ENCODE data around the gene TUBB2B. TPM values are rescaled to one million over a fixed set of nuclear protein-coding genes. Genes with fewer than 3 reads are reported as not detected.

TUBB2B gene
- total and polyA plus RNA-seq, 2 donors (not counting 1 experiment from before 2014, with no cell fraction given) = 14.7 TPM; not detected in 1

GRCh38 chr6:3220366-3220765, 7.1 kb downstream of the TUBB2B start:
- no peaks in the 10 kb centered on the region for H3K4me1 ChIP-seq (ENCODE audit: control insufficient read depth in 2 of 2, insufficient read depth in 2 of 2, low read length in 2 of 2)
- POLR2A ChIA-PET = no interaction called here
- peaks cover 0 to 25% (median 5%) of the 10 kb centered on the region in 4 experiments for H3K27me3 ChIP-seq (replicated peaks in 1 of 4; ENCODE audit: control extremely low read depth in 1 of 4, control insufficient read depth in 3 of 4, insufficient read depth in 4 of 4, low read length in 3 of 4)
- H3K36me3 ChIP-seq (replicated peaks in 1 of 2; ENCODE audit: control extremely low read depth in 1 of 2, control insufficient read depth in 1 of 2, extremely low read depth in 1 of 2, insufficient read depth in 2 of 2, low read length in 1 of 2) = no peaks in the 10 kb centered on the region
- Mint-ChIP-seq H3K9me3 (ENCODE audit: insufficient read depth) (no peaks in the 10 kb centered on the region), H3K27ac (no peak overlapping the region), H3K4me3 (no peak overlapping the region), H3K4me1 (no peaks in the 10 kb centered on the region), H3K27me3 (peaks cover 50% of the 10 kb centered on the region)
- intact Hi-C loops (cut with micrococcal nuclease) = no loop called here
- no peak overlapping the region for H3K9ac ChIP-seq (ENCODE audit: low read length)
- no peak for ATAC-seq (ENCODE audit: low read depth)
- 88% methylated on average over 1 of the region's 2 CpGs for WGBS (ENCODE audit: insufficient coverage)
- H3K27ac ChIP-seq (ENCODE audit: low read length in 2 of 2) = no peak overlapping the region
- no peak overlapping the region for H2AFZ ChIP-seq (ENCODE audit: insufficient read depth, low read depth, low read length, poor library complexity, severe bottlenecking)
- no peaks in the 10 kb centered on the region for H3K79me2 ChIP-seq (ENCODE audit: control insufficient read depth, insufficient read depth, low read length)
- H3K4me3 ChIP-seq (ENCODE audit: control extremely low read depth in 1 of 5, extremely low read depth in 1 of 5, insufficient read depth in 1 of 5, low read depth in 2 of 5, low read length in 4 of 5) = no peak overlapping the region
- no peaks in the 10 kb centered on the region for H3K9me3 ChIP-seq (ENCODE audit: control extremely low read depth in 1 of 3, control insufficient read depth in 2 of 3, insufficient read depth in 1 of 3, low read length in 2 of 3)
- CTCF ChIA-PET = interaction anchor here (1.2 kb wide), 1 partner anchor 31 kb away, joined by 3 read pairs; no protein-coding TSS in a partner anchor
- no peak for DNase-seq
- no peaks in the 10 kb centered on the region for H4K20me1 ChIP-seq (ENCODE audit: control insufficient read depth, insufficient read depth, low read length, poor library complexity, severe bottlenecking)
- TF ChIP-seq EZH2 (IDR thresholded peaks at IDR 0.05; ENCODE audit: borderline replicate concordance, insufficient read depth, low read depth, low read length, poor library complexity, severe bottlenecking) = no peak
- TF ChIP-seq, protein P1, sequence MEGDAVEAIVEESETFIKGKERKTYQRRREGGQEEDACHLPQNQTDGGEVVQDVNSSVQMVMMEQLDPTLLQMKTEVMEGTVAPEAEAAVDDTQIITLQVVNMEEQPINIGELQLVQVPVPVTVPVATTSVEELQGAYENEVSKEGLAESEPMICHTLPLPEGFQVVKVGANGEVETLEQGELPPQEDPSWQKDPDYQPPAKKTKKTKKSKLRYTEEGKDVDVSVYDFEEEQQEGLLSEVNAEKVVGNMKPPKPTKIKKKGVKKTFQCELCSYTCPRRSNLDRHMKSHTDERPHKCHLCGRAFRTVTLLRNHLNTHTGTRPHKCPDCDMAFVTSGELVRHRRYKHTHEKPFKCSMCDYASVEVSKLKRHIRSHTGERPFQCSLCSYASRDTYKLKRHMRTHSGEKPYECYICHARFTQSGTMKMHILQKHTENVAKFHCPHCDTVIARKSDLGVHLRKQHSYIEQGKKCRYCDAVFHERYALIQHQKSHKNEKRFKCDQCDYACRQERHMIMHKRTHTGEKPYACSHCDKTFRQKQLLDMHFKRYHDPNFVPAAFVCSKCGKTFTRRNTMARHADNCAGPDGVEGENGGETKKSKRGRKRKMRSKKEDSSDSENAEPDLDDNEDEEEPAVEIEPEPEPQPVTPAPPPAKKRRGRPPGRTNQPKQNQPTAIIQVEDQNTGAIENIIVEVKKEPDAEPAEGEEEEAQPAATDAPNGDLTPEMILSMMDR (IDR thresholded peaks at IDR 0.05) = no peak
- H3K4me2 ChIP-seq (replicated peaks; ENCODE audit: low read depth, low read length, poor library complexity, severe bottlenecking) = no peak overlapping the region

- Histone ChIP-seq H4K20me1 (ENCODE audit: control insufficient read depth, insufficient read depth, low read length, poor library complexity, severe bottlenecking) (no peaks in the 10 kb centered on the region), H3K9me3 (ENCODE audit: control extremely low read depth in 1 of 3, control insufficient read depth in 2 of 3, insufficient read depth in 1 of 3, low read length in 2 of 3) (no peaks in the 10 kb centered on the region), H3K36me3 (replicated peaks in 1 of 2; ENCODE audit: control extremely low read depth in 1 of 2, control insufficient read depth in 1 of 2, extremely low read depth in 1 of 2, insufficient read depth in 2 of 2, low read length in 1 of 2) (no peaks in the 10 kb centered on the region), H3K4me3 (ENCODE audit: control extremely low read depth in 1 of 5, extremely low read depth in 1 of 5, insufficient read depth in 1 of 5, low read depth in 2 of 5, low read length in 4 of 5) (no peak overlapping the region), H3K4me2 (replicated peaks; ENCODE audit: low read depth, low read length, poor library complexity, severe bottlenecking) (no peak overlapping the region), H3K4me1 (ENCODE audit: control insufficient read depth in 2 of 2, insufficient read depth in 2 of 2, low read length in 2 of 2) (no peaks in the 10 kb centered on the region), H3K79me2 (ENCODE audit: control insufficient read depth, insufficient read depth, low read length) (no peaks in the 10 kb centered on the region), H3K27me3 (replicated peaks in 1 of 4; ENCODE audit: control extremely low read depth in 1 of 4, control insufficient read depth in 3 of 4, insufficient read depth in 4 of 4, low read length in 3 of 4) (peaks cover 0 to 25% (median 5%) of the 10 kb centered on the region in 4 experiments), H2AFZ (ENCODE audit: insufficient read depth, low read depth, low read length, poor library complexity, severe bottlenecking) (no peak overlapping the region), H3K9ac (ENCODE audit: low read length) (no peak overlapping the region), H3K27ac (ENCODE audit: low read length in 2 of 2) (no peak overlapping the region)
- no peaks in the 10 kb centered on the region for H3K9me3 Mint-ChIP-seq (ENCODE audit: insufficient read depth)
- ChIA-PET POLR2A (no interaction called here), CTCF (no interaction called here)
- intact Hi-C loops (cut with micrococcal nuclease) = no loop called here
- H3K4me3 Mint-ChIP-seq = no peak overlapping the region
- no peak overlapping the region for H3K27ac Mint-ChIP-seq
- TF ChIP-seq, protein P1 (IDR thresholded peaks at IDR 0.05) = no peak
- TF ChIP-seq EZH2 (IDR thresholded peaks at IDR 0.05; ENCODE audit: borderline replicate concordance, insufficient read depth, low read depth, low read length, poor library complexity, severe bottlenecking) = no peak
- ATAC-seq (ENCODE audit: low read depth) (no peak), DNase-seq (no peak)
- no peaks in the 10 kb centered on the region for H3K4me1 Mint-ChIP-seq
- H3K27me3 Mint-ChIP-seq = peaks cover 50% of the 10 kb centered on the region
- WGBS (ENCODE audit: insufficient coverage) = 85% methylated on average over 8 of the region's 10 CpGs
Observed at GRCh38 chr6:3218266-3218665, 9.2 kb downstream of the TUBB2B start.
